Progenitor cell of endocrine pancreas (in vitro differentiated cells): ENCODE data around the gene MT2A. TPM values are rescaled to one million over a fixed set of nuclear protein-coding genes. Genes with fewer than 3 reads are reported as not detected.

Source experiments
- DNase-seq: peaks from one replicate; pipeline ENCODE4 v3.0.0; 2021; ENCODE audit warnings: low spot score; ENCODE audit not compliant: unreplicated experiment
- H3K27ac Mint-ChIP-seq: 2 replicates; pipeline ENCODE4 v1.8.0; 2021; ENCODE audit warnings: mild to moderate bottlenecking, moderate library complexity, mixed read lengths
- H3K27me3 Mint-ChIP-seq: 2 replicates; pipeline ENCODE4 v1.8.0; 2021; ENCODE audit warnings: mixed read lengths
- H3K36me3 Mint-ChIP-seq: 2 replicates; pipeline ENCODE4 v1.8.0; 2022; ENCODE audit warnings: mixed read lengths; ENCODE audit not compliant: insufficient read depth
- H3K4me1 Mint-ChIP-seq: 2 replicates; pipeline ENCODE4 v1.8.0; 2021; ENCODE audit warnings: low read depth, mixed read lengths
- H3K4me3 Mint-ChIP-seq: 2 replicates; pipeline ENCODE4 v1.8.0; 2021; ENCODE audit warnings: low read depth, mild to moderate bottlenecking, moderate library complexity, mixed read lengths
- H3K9me3 Mint-ChIP-seq: 2 replicates; pipeline ENCODE4 v1.8.0; 2021; ENCODE audit warnings: low read depth, mixed read lengths
- CTCF ChIP-seq: fragments of 200-600 bp; sonication (generic); IDR thresholded peaks from one replicate; pipeline ENCODE4 v1.5.0; 2021; ENCODE audit warnings: antibody characterized with exemption, mild to moderate bottlenecking; ENCODE audit not compliant: unreplicated experiment
- total RNA-seq: library from RNA; stranded (reverse); gene quantifications from 2 replicates; pipeline ENCODE4 v1.2.1, GENCODE V29; 2021

The MT2A gene
- total RNA-seq, 1 donor from 2014 or later: 11.5 TPM

GRCh38 chr16:56610017-56610608 is 1.7 kb downstream of the MT2A start:
- Mint-ChIP-seq H3K36me3 (no peaks in the 10 kb centered on the region), H3K4me3 (no peak overlapping the region), H3K4me1 (peaks cover 6% of the 10 kb centered on the region), H3K27ac (no peak overlapping the region), H3K27me3 (peaks cover 87% of the 10 kb centered on the region), H3K9me3 (no peaks in the 10 kb centered on the region)
- TF ChIP-seq CTCF: no peak
- no peak for DNase-seq

GRCh38 chr16:56610609-56611111 is 2.3 kb downstream of the MT2A start:
- no peak for DNase-seq
- Mint-ChIP-seq H3K4me1 (peaks cover 6% of the 10 kb centered on the region), H3K4me3 (no peak overlapping the region), H3K27me3 (peaks cover 90% of the 10 kb centered on the region), H3K36me3 (no peaks in the 10 kb centered on the region), H3K9me3 (no peaks in the 10 kb centered on the region), H3K27ac (no peak overlapping the region)
- no peak for TF ChIP-seq CTCF

- H3K27ac Mint-ChIP-seq: no peak overlapping the region
- no peaks in the 10 kb centered on the region for H3K9me3 Mint-ChIP-seq
- no peak for TF ChIP-seq CTCF
- peaks cover 6% of the 10 kb centered on the region for H3K4me1 Mint-ChIP-seq
- DNase-seq: no peak
- H3K36me3 Mint-ChIP-seq: no peaks in the 10 kb centered on the region
- H3K4me3 Mint-ChIP-seq: no peak overlapping the region
- H3K27me3 Mint-ChIP-seq: peaks cover 87% of the 10 kb centered on the region
Observed at GRCh38 chr16:56611281-56611833, 3.0 kb downstream of the MT2A start.

- Mint-ChIP-seq H3K27me3 (peaks cover 89% of the 10 kb centered on the region), H3K4me1 (peaks cover 11% of the 10 kb centered on the region), H3K36me3 (no peaks in the 10 kb centered on the region), H3K4me3 (no peak overlapping the region), H3K9me3 (no peaks in the 10 kb centered on the region), H3K27ac (no peak overlapping the region)
- no peak for DNase-seq
- no peak for TF ChIP-seq CTCF
Observed at GRCh38 chr16:56613706-56614105, 5.3 kb downstream of the MT2A start.

- no peak for DNase-seq
- H3K27ac Mint-ChIP-seq: no peak overlapping the region
- no peak for TF ChIP-seq CTCF
- peaks cover 5% of the 10 kb centered on the region for H3K4me1 Mint-ChIP-seq
- no peaks in the 10 kb centered on the region for H3K9me3 Mint-ChIP-seq
- H3K27me3 Mint-ChIP-seq: peaks cover 89% of the 10 kb centered on the region
- H3K4me3 Mint-ChIP-seq: no peak overlapping the region
- no peaks in the 10 kb centered on the region for H3K36me3 Mint-ChIP-seq
Observed at GRCh38 chr16:56614549-56614991, 6.2 kb downstream of the MT2A start.
